Measurements from ENCODE around the gene MRGPRG. TPM values are rescaled to one million over a fixed set of nuclear protein-coding genes. Genes with fewer than 3 reads are reported as not detected.
A peak's percentile ranks its signal among the peaks of the same experiment; 100 is the strongest.

The MRGPRG gene
- total and polyA plus RNA-seq, 9 of the 15 experiments (the other 6 are each of a cell fraction or from before 2014, with no cell fraction given): not detected

DNA sequence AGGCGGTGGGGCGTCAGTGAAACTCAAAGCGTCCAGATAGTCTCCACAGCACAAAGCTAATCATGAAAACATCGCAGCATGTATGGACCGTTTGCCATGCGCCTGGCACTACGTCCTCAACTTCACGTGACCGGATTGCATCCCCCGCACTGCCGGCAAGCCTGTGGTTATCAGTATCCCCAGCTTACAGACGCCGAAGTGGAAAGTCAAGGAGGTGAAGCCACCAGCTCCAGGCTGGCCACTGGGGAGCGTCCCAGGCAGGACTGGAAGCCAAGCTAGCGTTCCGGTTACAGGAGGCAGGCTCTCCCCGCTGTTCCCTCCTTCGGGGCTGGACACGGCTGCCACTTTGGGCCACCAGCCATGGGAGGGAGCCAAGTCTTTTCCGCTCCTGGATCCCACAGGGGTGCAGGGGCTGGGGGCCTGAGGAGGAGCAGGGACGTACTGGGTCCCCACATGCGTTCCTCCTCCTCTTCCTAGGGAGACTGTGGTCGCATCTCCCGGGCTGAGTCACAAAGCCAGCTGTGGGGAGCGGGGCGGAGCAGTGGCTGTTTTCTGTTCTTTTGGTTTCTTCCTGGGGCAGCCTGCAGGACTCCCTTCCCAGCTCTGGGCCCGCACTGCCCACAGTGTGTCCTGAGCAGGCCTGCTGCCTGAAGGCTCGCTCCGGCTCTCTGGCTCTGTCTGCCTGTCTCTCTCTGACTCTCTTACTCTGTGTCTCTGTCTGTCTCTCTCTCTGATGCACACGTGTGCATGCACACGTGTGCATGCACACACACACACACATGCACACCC lies 49.2 kb downstream of the MRGPRG start (continued):
- TF ChIP-seq ESRRA (IDR thresholded peaks at IDR 0.05; ENCODE audit: borderline replicate concordance, low read depth) (peak; percentile 90; the same call in 1 of the 2 replicates), NCOA4 (IDR thresholded peaks at IDR 0.05; ENCODE audit: partially characterized antibody) (no peak), POLR2AphosphoS2 (IDR thresholded peaks at IDR 0.05; ENCODE audit: low read length) (no peak), ZNF764 (CRISPR knock-in tag; IDR thresholded peaks at IDR 0.05; ENCODE audit: low read depth) (no peak), BCL6 (CRISPR knock-in tag; IDR thresholded peaks at IDR 0.05) (no peak), NFYB (IDR thresholded peaks at IDR 0.05; ENCODE audit: extremely low read depth, insufficient read length) (no peak), PCBP2 (IDR thresholded peaks at IDR 0.05; ENCODE audit: low read depth, low read length, poor library complexity, severe bottlenecking) (no peak), TGIF2 (CRISPR knock-in tag; IDR thresholded peaks at IDR 0.05) (no peak), ETV5 (CRISPR knock-in tag; IDR thresholded peaks at IDR 0.05; ENCODE audit: low read depth) (peak; percentile 99), SMC3 (conservative IDR thresholded peaks at IDR 0.05; ENCODE audit: insufficient read depth, low read depth, low read length) (peak; percentile 32; the same call in 1 of the 2 replicates), KAT8 (IDR thresholded peaks at IDR 0.05; ENCODE audit: low read depth) (no peak), PML (IDR thresholded peaks at IDR 0.05; ENCODE audit: low read length) (peak; percentile 61), ZBTB8A (IDR thresholded peaks at IDR 0.05; ENCODE audit: partially characterized antibody) (no peak), MYBL2 (IDR thresholded peaks at IDR 0.05; ENCODE audit: low read depth) (peak; percentile 30; the same call in 1 of the 2 replicates), MYBL2 (CRISPR knock-in tag; IDR thresholded peaks at IDR 0.05; ENCODE audit: borderline replicate concordance) (no peak), NRF1 (conservative IDR thresholded peaks at IDR 0.05 in 1 of 2, IDR thresholded peaks at IDR 0.05 in 1 of 2) (peak; percentile 79 to 84), GATAD2A (IDR thresholded peaks at IDR 0.05) (no peak; the same call in 1 of the 2 replicates), LARP7 (IDR thresholded peaks at IDR 0.05) (no peak), RBM17 (IDR thresholded peaks at IDR 0.05; ENCODE audit: borderline replicate concordance, low read depth, low read length) (no peak)
- TF ChIP-seq, protein P1, sequence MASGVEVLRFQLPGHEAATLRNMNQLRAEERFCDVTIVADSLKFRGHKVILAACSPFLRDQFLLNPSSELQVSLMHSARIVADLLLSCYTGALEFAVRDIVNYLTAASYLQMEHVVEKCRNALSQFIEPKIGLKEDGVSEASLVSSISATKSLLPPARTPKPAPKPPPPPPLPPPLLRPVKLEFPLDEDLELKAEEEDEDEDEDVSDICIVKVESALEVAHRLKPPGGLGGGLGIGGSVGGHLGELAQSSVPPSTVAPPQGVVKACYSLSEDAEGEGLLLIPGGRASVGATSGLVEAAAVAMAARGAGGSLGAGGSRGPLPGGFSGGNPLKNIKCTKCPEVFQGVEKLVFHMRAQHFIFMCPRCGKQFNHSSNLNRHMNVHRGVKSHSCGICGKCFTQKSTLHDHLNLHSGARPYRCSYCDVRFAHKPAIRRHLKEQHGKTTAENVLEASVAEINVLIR (CRISPR knock-in tag; IDR thresholded peaks at IDR 0.05): no peak
- TF ChIP-seq, protein P2, sequence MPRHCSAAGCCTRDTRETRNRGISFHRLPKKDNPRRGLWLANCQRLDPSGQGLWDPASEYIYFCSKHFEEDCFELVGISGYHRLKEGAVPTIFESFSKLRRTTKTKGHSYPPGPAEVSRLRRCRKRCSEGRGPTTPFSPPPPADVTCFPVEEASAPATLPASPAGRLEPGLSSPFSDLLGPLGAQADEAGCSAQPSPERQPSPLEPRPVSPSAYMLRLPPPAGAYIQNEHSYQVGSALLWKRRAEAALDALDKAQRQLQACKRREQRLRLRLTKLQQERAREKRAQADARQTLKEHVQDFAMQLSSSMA (CRISPR knock-in tag; IDR thresholded peaks at IDR 0.05): no peak
- TF ChIP-seq, protein P3, sequence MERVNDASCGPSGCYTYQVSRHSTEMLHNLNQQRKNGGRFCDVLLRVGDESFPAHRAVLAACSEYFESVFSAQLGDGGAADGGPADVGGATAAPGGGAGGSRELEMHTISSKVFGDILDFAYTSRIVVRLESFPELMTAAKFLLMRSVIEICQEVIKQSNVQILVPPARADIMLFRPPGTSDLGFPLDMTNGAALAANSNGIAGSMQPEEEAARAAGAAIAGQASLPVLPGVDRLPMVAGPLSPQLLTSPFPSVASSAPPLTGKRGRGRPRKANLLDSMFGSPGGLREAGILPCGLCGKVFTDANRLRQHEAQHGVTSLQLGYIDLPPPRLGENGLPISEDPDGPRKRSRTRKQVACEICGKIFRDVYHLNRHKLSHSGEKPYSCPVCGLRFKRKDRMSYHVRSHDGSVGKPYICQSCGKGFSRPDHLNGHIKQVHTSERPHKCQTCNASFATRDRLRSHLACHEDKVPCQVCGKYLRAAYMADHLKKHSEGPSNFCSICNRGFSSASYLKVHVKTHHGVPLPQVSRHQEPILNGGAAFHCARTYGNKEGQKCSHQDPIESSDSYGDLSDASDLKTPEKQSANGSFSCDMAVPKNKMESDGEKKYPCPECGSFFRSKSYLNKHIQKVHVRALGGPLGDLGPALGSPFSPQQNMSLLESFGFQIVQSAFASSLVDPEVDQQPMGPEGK (CRISPR knock-in tag; IDR thresholded peaks at IDR 0.05; ENCODE audit: borderline replicate concordance): no peak
- TF ChIP-seq, protein P4, sequence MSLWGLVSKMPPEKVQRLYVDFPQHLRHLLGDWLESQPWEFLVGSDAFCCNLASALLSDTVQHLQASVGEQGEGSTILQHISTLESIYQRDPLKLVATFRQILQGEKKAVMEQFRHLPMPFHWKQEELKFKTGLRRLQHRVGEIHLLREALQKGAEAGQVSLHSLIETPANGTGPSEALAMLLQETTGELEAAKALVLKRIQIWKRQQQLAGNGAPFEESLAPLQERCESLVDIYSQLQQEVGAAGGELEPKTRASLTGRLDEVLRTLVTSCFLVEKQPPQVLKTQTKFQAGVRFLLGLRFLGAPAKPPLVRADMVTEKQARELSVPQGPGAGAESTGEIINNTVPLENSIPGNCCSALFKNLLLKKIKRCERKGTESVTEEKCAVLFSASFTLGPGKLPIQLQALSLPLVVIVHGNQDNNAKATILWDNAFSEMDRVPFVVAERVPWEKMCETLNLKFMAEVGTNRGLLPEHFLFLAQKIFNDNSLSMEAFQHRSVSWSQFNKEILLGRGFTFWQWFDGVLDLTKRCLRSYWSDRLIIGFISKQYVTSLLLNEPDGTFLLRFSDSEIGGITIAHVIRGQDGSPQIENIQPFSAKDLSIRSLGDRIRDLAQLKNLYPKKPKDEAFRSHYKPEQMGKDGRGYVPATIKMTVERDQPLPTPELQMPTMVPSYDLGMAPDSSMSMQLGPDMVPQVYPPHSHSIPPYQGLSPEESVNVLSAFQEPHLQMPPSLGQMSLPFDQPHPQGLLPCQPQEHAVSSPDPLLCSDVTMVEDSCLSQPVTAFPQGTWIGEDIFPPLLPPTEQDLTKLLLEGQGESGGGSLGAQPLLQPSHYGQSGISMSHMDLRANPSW (CRISPR knock-in tag; IDR thresholded peaks at IDR 0.05): no peak

All from K562 (cell line).